A673 (cell line): ENCODE results near the gene USP10. TPM values are rescaled to one million over a fixed set of nuclear protein-coding genes. Genes with fewer than 3 reads are reported as not detected.

ENCODE experiments used
- BruUV-seq: library from RNA; stranded (reverse); fragments of 400-500 nt; replicated peaks from 2 replicates; lab custom pipeline; 2021; lab: Mats Ljungman, UMichigan
- CTCF ChIA-PET: fragments of 300-600 bp; sonication (Branson Sonifier 250); formaldehyde crosslinking; loops from one replicate; lab custom pipeline; 2022; ENCODE audit warnings: antibody characterized with exemption; lab: Charles Lee
- POLR2A ChIA-PET: fragments of 300-600 bp; sonication (Branson Sonifier 250); formaldehyde crosslinking; loops from one replicate; lab custom pipeline; 2022; ENCODE audit warnings: antibody characterized with exemption; ENCODE audit not compliant: low non-redundant PET; lab: Charles Lee
- DNase-seq: peaks from one replicate; pipeline ENCODE4 v3.0.0-alpha.2; 2015; ENCODE audit warnings: low spot score
- H3K27ac ChIP-seq: fragments of 200-600 bp; sonication (generic); 2 replicates; pipeline ENCODE4 v1.5.1; 2016; ENCODE audit warnings: mixed run types, low read depth, mild to moderate bottlenecking, mixed read lengths, antibody characterized with exemption, low read length; ENCODE audit not compliant: poor library complexity, severe bottlenecking
- H3K27me3 ChIP-seq: fragments of 200-600 bp; sonication (generic); replicated peaks from 2 replicates; pipeline ENCODE4 v1.6.1; 2017; ENCODE audit warnings: mixed run types, low read depth, mild to moderate bottlenecking, mixed read lengths, antibody characterized with exemption, low read length; ENCODE audit not compliant: insufficient read depth, poor library complexity
- H3K36me3 ChIP-seq: fragments of 200-600 bp; sonication (generic); 2 replicates; pipeline ENCODE4 v1.6.1; 2016; ENCODE audit warnings: mixed run types, mild to moderate bottlenecking, mixed read lengths, antibody characterized with exemption, low read length; ENCODE audit not compliant: insufficient read depth, poor library complexity, severe bottlenecking
- H3K4me1 ChIP-seq: fragments of 200-600 bp; sonication (generic); 2 replicates; pipeline ENCODE4 v1.6.1; 2017; ENCODE audit warnings: mixed run types, mild to moderate bottlenecking, mixed read lengths, antibody characterized with exemption, low read length; ENCODE audit not compliant: insufficient read depth, poor library complexity, severe bottlenecking
- H3K4me3 ChIP-seq: fragments of 200-600 bp; sonication (generic); 2 replicates; pipeline ENCODE4 v1.5.1; 2016; ENCODE audit warnings: low read depth, mixed run types, mild to moderate bottlenecking, mixed read lengths, low read length; ENCODE audit not compliant: poor library complexity, severe bottlenecking
- H3K9me3 ChIP-seq: fragments of 200-600 bp; sonication (generic); 2 replicates; pipeline ENCODE4 v1.6.1; 2016; ENCODE audit warnings: mixed run types, low read depth, mild to moderate bottlenecking, mixed read lengths, antibody characterized with exemption, low read length; ENCODE audit not compliant: poor library complexity, severe bottlenecking
- CTCF ChIP-seq: fragments of 300-800, 200-600 bp; sonication (generic); conservative IDR thresholded peaks from 2 replicates; pipeline ENCODE4 v1.5.1; 2017; ENCODE audit warnings: low read depth, mild to moderate bottlenecking, antibody characterized with exemption, low read length, moderate library complexity, mixed read lengths
- EZH2 ChIP-seq: fragments of 200-600 bp; sonication (generic); IDR thresholded peaks from 2 replicates; pipeline ENCODE4 v1.6.1; 2017; ENCODE audit warnings: borderline replicate concordance, low read depth, mild to moderate bottlenecking, mixed read lengths, antibody characterized with exemption, low read length; ENCODE audit not compliant: poor library complexity, severe bottlenecking
- intact Hi-C: fragments of 100-400 bp; cut with micrococcal nuclease; formaldehyde crosslinking; loops from one replicate; pipeline ENCODE4 v1.10.0; 2022; ENCODE audit not compliant: unreplicated experiment
- total RNA-seq: library from RNA; stranded (reverse); gene quantifications from 2 replicates; pipeline ENCODE4 v1.2.3, GENCODE V29; 2021

Gene USP10
- total RNA-seq, 1 experiment from 2014 or later = 171 TPM

DNA sequence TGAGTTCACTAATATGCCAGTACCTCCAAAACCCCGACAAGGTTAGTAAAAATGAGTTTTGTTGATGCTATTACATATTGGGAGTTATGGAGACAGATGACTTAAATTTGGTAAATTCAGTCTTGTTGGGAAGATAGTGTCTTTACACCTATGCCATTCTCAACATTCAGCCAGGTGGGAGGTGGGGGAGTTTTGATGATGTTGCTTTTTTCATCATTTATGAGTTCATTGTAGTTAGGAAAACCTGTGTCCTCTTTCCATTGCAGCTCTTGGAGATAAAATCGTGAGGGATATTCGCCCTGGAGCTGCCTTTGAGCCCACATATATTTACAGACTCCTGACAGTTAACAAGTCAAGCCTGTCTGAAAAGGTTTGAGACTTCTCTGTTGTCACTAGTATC, 60.1 kb downstream of the USP10 start:
- no peaks in the 10 kb centered on the region for H3K9me3 ChIP-seq
- no peak for TF ChIP-seq CTCF
- TF ChIP-seq EZH2 = no peak
- H3K27me3 ChIP-seq = no peaks in the 10 kb centered on the region
- peaks cover 44% of the 10 kb centered on the region for H3K36me3 ChIP-seq
- CTCF ChIA-PET = no interaction called here
- DNase-seq = no peak
- POLR2A ChIA-PET = no interaction called here
- no peak overlapping the region for H3K27ac ChIP-seq
- H3K4me1 ChIP-seq = peaks cover 7% of the 10 kb centered on the region
- no TSS peak for BruUV-seq
- intact Hi-C loops = no loop called here
- no peak overlapping the region for H3K4me3 ChIP-seq

GRCh38 chr16:84761448-84762368, 61.9 kb downstream of the USP10 start:
- POLR2A ChIA-PET = no interaction called here
- H3K36me3 ChIP-seq = peaks cover 61% of the 10 kb centered on the region
- CTCF ChIA-PET = interaction anchor here (0.5 kb wide), 1 partner anchor 478 kb away, joined by 3 read pairs; no protein-coding TSS in a partner anchor

DNA sequence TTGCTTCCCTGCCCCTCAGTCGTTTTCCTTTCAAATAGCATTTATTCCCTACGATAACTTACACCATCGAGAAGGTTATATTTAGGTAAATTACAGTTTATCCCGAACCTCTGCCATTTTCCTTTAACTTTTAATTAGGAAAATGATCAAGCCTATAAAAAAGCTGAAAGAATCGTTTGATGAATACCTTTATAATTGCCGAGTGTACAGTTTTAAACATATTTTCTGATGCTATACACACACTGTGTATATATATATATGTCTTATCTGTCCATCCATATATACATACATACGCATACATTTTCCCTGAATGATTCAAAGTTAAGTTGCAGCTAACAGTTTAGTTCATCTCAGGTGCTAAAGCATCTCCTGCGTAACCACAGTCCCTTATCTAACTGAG, 63.4 kb downstream of the USP10 start:
- ChIA-PET POLR2A (no interaction called here), CTCF (no interaction called here)
- peaks cover 72% of the 10 kb centered on the region for H3K36me3 ChIP-seq
- no peak overlapping the region for H3K4me3 ChIP-seq
- no TSS peak for BruUV-seq
- no peaks in the 10 kb centered on the region for H3K27me3 ChIP-seq
- no peak overlapping the region for H3K27ac ChIP-seq
- H3K4me1 ChIP-seq = peaks cover 7% of the 10 kb centered on the region
- no peak for DNase-seq
- no peak for TF ChIP-seq CTCF
- no peak for TF ChIP-seq EZH2
- intact Hi-C loops = no loop called here
- H3K9me3 ChIP-seq = no peaks in the 10 kb centered on the region

More at GRCh38 chr16:84761448-84762368, 61.9 kb downstream of the USP10 start:
- no peaks in the 10 kb centered on the region for H3K9me3 ChIP-seq
- H3K4me3 ChIP-seq = no peak overlapping the region
- H3K27me3 ChIP-seq = no peaks in the 10 kb centered on the region
- TF ChIP-seq EZH2 (no peak), CTCF (no peak)
- BruUV-seq = no TSS peak
- no peak overlapping the region for H3K27ac ChIP-seq
- no peak for DNase-seq
- intact Hi-C loops = no loop called here
- H3K4me1 ChIP-seq = peaks cover 7% of the 10 kb centered on the region
